ENCODE results near the gene DNAAF3.

Gene DNAAF3

DNA sequence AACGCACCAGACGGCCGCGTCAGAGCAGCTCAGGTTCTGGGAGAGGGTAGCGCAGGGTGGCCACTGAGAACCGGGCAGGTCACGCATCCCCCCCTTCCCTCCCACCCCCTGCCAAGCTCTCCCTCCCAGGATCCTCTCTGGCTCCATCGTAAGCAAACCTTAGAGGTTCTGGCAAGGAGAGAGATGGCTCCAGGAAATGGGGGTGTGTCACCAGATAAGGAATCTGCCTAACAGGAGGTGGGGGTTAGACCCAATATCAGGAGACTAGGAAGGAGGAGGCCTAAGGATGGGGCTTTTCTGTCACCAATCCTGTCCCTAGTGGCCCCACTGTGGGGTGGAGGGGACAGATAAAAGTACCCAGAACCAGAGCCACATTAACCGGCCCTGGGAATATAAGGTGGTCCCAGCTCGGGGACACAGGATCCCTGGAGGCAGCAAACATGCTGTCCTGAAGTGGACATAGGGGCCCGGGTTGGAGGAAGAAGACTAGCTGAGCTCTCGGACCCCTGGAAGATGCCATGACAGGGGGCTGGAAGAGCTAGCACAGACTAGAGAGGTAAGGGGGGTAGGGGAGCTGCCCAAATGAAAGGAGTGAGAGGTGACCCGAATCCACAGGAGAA, 50.9 kb downstream of the DNAAF3 start:
- peak overlapping the region; percentile 95 for H3K4me3 ChIP-seq (ENCODE audit: control insufficient read depth, low read depth, low read length)
- TF ChIP-seq, protein P1, sequence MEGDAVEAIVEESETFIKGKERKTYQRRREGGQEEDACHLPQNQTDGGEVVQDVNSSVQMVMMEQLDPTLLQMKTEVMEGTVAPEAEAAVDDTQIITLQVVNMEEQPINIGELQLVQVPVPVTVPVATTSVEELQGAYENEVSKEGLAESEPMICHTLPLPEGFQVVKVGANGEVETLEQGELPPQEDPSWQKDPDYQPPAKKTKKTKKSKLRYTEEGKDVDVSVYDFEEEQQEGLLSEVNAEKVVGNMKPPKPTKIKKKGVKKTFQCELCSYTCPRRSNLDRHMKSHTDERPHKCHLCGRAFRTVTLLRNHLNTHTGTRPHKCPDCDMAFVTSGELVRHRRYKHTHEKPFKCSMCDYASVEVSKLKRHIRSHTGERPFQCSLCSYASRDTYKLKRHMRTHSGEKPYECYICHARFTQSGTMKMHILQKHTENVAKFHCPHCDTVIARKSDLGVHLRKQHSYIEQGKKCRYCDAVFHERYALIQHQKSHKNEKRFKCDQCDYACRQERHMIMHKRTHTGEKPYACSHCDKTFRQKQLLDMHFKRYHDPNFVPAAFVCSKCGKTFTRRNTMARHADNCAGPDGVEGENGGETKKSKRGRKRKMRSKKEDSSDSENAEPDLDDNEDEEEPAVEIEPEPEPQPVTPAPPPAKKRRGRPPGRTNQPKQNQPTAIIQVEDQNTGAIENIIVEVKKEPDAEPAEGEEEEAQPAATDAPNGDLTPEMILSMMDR (conservative IDR thresholded peaks at IDR 0.05; ENCODE audit: control insufficient read depth, insufficient read depth, low read depth, low read length) = no peak
- peak; percentile 35 for DNase-seq (ENCODE audit: low read depth)

DNA sequence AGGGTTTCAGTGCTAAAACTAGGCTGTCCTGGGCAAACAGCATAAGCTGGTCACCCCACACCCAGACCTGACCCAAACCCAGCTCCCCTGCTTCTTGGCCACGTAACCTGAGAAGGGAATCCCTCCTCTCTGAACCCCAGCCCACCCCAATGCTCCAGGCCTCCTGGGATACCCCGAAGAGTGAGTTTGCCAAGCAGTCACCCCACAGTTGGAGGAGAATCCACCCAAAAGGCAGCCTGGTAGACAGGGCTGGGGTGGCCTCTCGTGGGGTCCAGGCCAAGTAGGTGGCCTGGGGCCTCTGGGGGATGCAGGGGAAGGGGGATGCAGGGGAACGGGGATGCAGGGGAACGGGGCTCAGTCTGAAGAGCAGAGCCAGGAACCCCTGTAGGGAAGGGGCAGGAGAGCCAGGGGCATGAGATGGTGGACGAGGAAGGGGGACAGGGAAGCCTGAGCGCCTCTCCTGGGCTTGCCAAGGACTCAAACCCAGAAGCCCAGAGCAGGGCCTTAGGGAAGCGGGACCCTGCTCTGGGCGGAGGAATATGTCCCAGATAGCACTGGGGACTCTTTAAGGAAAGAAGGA, 51.8 kb downstream of the DNAAF3 start:
- H3K4me3 ChIP-seq (ENCODE audit: control insufficient read depth, low read depth, low read length) = no peak overlapping the region
- no peak for DNase-seq (ENCODE audit: low read depth)
- TF ChIP-seq, protein P1 (conservative IDR thresholded peaks at IDR 0.05; ENCODE audit: control insufficient read depth, insufficient read depth, low read depth, low read length) = no peak

DNA sequence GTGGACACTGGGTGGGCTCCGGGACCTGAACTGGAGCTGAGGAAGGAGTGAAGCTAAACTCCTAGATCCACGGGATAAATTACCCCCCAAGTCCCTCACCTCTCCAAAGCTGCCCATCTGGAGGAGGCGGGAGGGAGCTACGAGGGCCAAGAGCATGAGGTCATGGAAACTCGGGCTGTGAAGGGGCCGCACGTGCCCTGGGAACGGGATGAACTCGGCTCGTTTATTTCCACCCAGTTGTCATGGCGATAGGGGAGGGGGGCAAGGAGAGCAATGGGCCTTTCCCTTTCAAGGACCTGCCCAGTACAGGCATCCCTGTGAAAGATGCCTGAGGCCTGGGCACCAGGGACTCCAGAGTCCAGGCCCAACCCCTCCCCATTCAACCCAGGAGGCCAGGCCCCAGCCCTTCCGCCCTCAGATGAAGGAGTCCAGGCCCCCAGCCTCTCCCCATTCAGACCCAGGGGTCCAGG, 52.8 kb downstream of the DNAAF3 start:
- DNase-seq (ENCODE audit: low read depth) = peak; percentile 93
- H3K4me3 ChIP-seq (ENCODE audit: control insufficient read depth, low read depth, low read length) = no peak overlapping the region
- TF ChIP-seq, protein P1 (conservative IDR thresholded peaks at IDR 0.05; ENCODE audit: control insufficient read depth, insufficient read depth, low read depth, low read length) = no peak

DNA sequence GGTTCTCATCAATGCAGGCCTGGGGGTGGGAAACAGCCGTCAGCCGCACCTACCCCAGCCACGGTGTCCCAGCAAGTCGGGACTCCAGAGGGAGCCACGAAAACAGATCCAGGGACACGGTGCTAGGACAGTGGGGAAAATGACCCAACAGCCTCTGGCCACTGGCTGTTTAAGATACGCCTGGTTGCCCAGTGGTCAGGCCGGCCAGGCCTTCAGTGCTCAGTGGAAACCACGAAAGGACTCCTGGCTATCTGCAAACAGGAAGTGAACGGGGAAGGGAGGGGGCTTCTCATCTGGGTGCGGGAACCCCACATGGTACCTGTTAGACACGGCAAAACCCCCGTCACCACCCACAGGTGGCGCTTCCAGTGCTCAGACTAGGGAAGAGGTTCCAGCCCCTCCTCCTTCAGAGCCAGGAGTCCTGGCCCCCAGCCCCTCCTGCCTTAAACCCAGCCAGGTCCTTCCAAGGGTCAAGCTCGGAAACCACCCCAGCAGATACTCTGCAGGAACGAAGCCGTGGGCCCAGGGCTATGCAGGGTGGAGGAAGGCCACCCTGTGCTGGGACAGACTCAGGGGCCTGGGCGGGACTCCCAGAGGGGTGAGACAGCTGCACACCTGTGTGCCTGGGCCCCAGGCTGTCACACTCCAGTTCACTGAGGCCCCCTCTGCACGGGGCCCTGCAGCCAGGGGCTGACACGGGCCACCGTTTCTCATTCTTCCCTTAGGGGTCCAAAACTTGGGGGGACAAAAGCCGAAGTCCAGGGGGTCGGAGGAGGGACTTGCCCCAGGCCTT, 53.4 kb downstream of the DNAAF3 start:
- no peak for DNase-seq (ENCODE audit: low read depth)
- H3K4me3 ChIP-seq (ENCODE audit: control insufficient read depth, low read depth, low read length) = no peak overlapping the region
- TF ChIP-seq, protein P1 (conservative IDR thresholded peaks at IDR 0.05; ENCODE audit: control insufficient read depth, insufficient read depth, low read depth, low read length) = no peak

DNA sequence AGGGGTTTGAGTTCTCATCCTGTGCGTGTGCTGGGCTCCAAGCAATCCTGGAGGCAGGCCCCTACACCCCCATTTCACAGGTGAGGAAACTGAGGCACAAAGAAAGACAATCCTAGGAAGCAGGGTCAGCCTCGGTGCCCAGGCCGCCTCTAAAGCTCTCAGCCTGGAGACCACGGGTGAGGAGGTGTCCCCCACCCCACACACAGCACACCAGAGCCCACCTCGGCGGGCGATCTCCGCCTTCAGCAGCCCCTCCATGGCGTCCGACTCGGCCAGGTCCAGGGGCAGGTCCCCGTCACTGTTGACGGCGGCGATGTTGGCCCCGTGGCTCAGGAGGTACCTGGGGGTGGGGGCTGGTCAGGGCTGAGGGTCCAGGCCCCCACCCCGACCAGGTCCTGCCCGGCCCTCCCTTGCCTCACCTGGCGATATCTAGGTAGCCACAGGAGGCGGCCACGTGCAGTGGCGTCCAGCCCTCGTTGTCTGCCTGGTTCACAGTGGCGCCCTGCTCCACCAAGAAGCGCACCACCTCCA, 54.1 kb downstream of the DNAAF3 start:
- TF ChIP-seq, protein P1 (conservative IDR thresholded peaks at IDR 0.05; ENCODE audit: control insufficient read depth, insufficient read depth, low read depth, low read length) = no peak
- no peak for DNase-seq (ENCODE audit: low read depth)
- no peak overlapping the region for H3K4me3 ChIP-seq (ENCODE audit: control insufficient read depth, low read depth, low read length)

DNA sequence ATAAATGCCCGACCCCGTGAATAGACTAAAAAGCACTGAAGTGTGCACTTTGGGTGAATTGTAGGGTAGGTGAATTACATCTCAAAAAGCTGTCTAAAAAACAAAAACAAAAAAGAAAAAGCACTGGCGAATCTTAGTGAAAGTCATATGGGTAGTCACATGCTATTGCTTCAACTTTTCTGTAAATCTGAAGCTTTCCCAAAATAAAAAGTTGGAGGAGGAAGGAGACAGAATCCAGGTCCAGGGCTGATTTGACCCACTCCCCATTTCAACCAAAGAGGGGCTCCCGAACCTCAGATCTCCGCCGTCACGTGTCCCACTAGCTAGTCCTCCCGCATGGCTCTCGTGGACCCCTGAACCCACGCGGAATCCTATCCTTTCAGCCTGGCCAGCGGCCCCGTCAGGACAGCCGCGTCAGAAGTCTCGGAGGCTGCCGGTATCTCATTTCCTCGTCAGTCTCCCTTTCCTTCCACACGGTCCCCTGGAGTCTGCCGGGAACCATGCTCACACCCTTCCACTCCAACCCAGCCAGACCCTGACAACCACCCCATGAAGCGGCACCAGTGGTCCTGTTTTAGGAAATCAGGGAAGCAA, 55.1 kb downstream of the DNAAF3 start:
- no peak for DNase-seq (ENCODE audit: low read depth)
- TF ChIP-seq, protein P1 (conservative IDR thresholded peaks at IDR 0.05; ENCODE audit: control insufficient read depth, insufficient read depth, low read depth, low read length) = no peak
- H3K4me3 ChIP-seq (ENCODE audit: control insufficient read depth, low read depth, low read length) = no peak overlapping the region
